NCI-H1436 (cell line): ENCODE data around the gene ATRN.
"Not testable (repeated sequence)": the region's sequence is repeated elsewhere in the genome, so short reads cannot be mapped to it uniquely, and the experiment has no call there.

Source experiments
- DNase-seq: peaks from one replicate; lab custom pipeline; 2025; lab: John Stamatoyannopoulos, UW

The ATRN gene

GRCh38 chr20:3515379-3516170 is 44.8 kb downstream of the ATRN start:
- DNase-seq, result no peak

GRCh38 chr20:3521852-3522740 is 51.3 kb downstream of the ATRN start:
- no peak for DNase-seq

- DNase-seq, result not testable (repeated sequence)
Measured at GRCh38 chr20:3524696-3525095, 53.9 kb downstream of the ATRN start.

- DNase-seq, result no peak
Measured at GRCh38 chr20:3532089-3532615, 61.3 kb downstream of the ATRN start.

GRCh38 chr20:3537733-3538132 is 66.9 kb downstream of the ATRN start:
- DNase-seq, result not testable (repeated sequence)

- DNase-seq, result no peak
Measured at GRCh38 chr20:3539311-3540107, 68.7 kb downstream of the ATRN start.

- DNase-seq, result no peak
Measured at GRCh38 chr20:3541887-3542721, 71.3 kb downstream of the ATRN start.

GRCh38 chr20:3543901-3544507 is 73.2 kb downstream of the ATRN start:
- DNase-seq, result no peak

- DNase-seq, result no peak
Measured at GRCh38 chr20:3545401-3545925, 74.6 kb downstream of the ATRN start.

- no peak for DNase-seq
Measured at GRCh38 chr20:3547906-3548305, 77.1 kb downstream of the ATRN start.

- no peak for DNase-seq
Measured at GRCh38 chr20:3550837-3551236, 80.0 kb downstream of the ATRN start.

- no peak for DNase-seq
Measured at GRCh38 chr20:3551681-3552434, 81.0 kb downstream of the ATRN start.

GRCh38 chr20:3553663-3554062 is 82.8 kb downstream of the ATRN start:
- DNase-seq, result no peak

- DNase-seq, result no peak
Measured at GRCh38 chr20:3557237-3557785, 86.5 kb downstream of the ATRN start.

- no peak for DNase-seq
Measured at GRCh38 chr20:3559231-3559630, 88.4 kb downstream of the ATRN start.

GRCh38 chr20:3559637-3560036 is 88.8 kb downstream of the ATRN start:
- DNase-seq, result no peak

- DNase-seq, result no peak
Measured at GRCh38 chr20:3560162-3560561, 89.3 kb downstream of the ATRN start.

GRCh38 chr20:3560578-3560977 is 89.8 kb downstream of the ATRN start:
- no peak for DNase-seq

- DNase-seq, result no peak
Measured at GRCh38 chr20:3563133-3563532, 92.3 kb downstream of the ATRN start.
